Brain microvascular endothelial cell (primary cell): ENCODE results near the gene SHISA9.

ENCODE experiments used
- DNase-seq: peaks from one replicate; pipeline ENCODE4 v3.0.0-alpha.2; 2020
- H3K27ac ChIP-seq: fragments of 250-450 bp; sonication (Bioruptor Pico); 2 replicates; pipeline ENCODE4 v1.5.1; 2020; ENCODE audit warnings: mild to moderate bottlenecking, moderate library complexity
- H3K27me3 ChIP-seq: fragments of 250-450 bp; sonication (Bioruptor Pico); replicated peaks from 2 replicates; pipeline ENCODE4 v1.5.1; 2020; ENCODE audit warnings: mild to moderate bottlenecking
- H3K36me3 ChIP-seq: fragments of 250-450 bp; sonication (Bioruptor Pico); replicated peaks from 2 replicates; pipeline ENCODE4 v1.5.1; 2020; ENCODE audit warnings: mild to moderate bottlenecking
- H3K4me3 ChIP-seq: 2 replicates; pipeline ENCODE4 v1.5.1; 2011; ENCODE audit warnings: low read depth, mild to moderate bottlenecking, control low read depth, low read length, moderate library complexity
- CTCF ChIP-seq: IDR thresholded peaks from 2 replicates; pipeline ENCODE4 v1.5.1; 2011; ENCODE audit warnings: low read depth, mild to moderate bottlenecking, moderate library complexity, low read length, control low read depth, inconsistent platforms; ENCODE audit errors: missing control alignments
- in situ Hi-C: cut with HindIII; loops from 2 replicates; pipeline ENCODE4 v1.10.0; 2017; ENCODE audit warnings: low sequenced_read_pairs, low pct_ligation_motif_present

The SHISA9 gene

GRCh38 chr16:13052431-13052830 is 151.0 kb downstream of the SHISA9 start:
- TF ChIP-seq CTCF, result no peak
- H3K27me3 ChIP-seq, result no peaks in the 10 kb centered on the region
- H3K36me3 ChIP-seq, result no peaks in the 10 kb centered on the region
- in situ Hi-C loops, result no loop called here
- no peak overlapping the region for H3K4me3 ChIP-seq
- DNase-seq, result no peak
- no peak overlapping the region for H3K27ac ChIP-seq

DNA sequence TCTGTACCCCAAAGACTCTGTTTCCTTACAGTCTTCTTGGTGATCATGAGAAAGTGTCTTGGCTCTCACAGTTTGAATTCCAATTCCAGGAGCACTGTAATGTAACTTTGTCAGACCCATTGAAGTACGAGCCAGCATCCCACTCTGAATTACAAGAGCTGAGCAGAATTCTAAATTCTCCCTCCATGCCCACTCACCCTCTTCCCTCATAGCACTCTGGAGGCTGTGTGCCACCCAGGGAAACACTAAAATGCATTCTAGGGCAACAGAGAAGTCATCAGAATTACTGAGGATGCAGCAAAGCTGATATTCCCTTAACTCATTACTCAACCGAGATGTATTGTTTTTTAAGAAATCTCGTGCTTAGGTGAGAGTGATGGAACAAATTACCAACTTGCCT is 154.1 kb downstream of the SHISA9 start:
- Histone ChIP-seq H3K36me3 (no peaks in the 10 kb centered on the region), H3K27me3 (no peaks in the 10 kb centered on the region), H3K4me3 (no peak overlapping the region), H3K27ac (no peak overlapping the region)
- in situ Hi-C loops, result no loop called here
- no peak for TF ChIP-seq CTCF
- no peak for DNase-seq

- Histone ChIP-seq H3K36me3 (no peaks in the 10 kb centered on the region), H3K4me3 (no peak overlapping the region)
- in situ Hi-C loops, result no loop called here
Measured at GRCh38 chr16:13056607-13057006, 155.2 kb downstream of the SHISA9 start.

GRCh38 chr16:13060932-13061331 is 159.5 kb downstream of the SHISA9 start:
- in situ Hi-C loops, result no loop called here
- DNase-seq, result no peak
- no peaks in the 10 kb centered on the region for H3K27me3 ChIP-seq
- H3K36me3 ChIP-seq, result no peaks in the 10 kb centered on the region
- H3K4me3 ChIP-seq, result no peak overlapping the region
- TF ChIP-seq CTCF, result no peak
- no peak overlapping the region for H3K27ac ChIP-seq

More at GRCh38 chr16:13056607-13057006, 155.2 kb downstream of the SHISA9 start:
- no peaks in the 10 kb centered on the region for H3K27me3 ChIP-seq
- DNase-seq, result no peak
- no peak for TF ChIP-seq CTCF
- H3K27ac ChIP-seq, result no peak overlapping the region

GRCh38 chr16:13061691-13062090 is 160.3 kb downstream of the SHISA9 start:
- Histone ChIP-seq H3K27me3 (no peaks in the 10 kb centered on the region), H3K4me3 (no peak overlapping the region), H3K27ac (no peak overlapping the region), H3K36me3 (no peaks in the 10 kb centered on the region)
- DNase-seq, result no peak
- TF ChIP-seq CTCF, result no peak
- in situ Hi-C loops, result no loop called here

DNA sequence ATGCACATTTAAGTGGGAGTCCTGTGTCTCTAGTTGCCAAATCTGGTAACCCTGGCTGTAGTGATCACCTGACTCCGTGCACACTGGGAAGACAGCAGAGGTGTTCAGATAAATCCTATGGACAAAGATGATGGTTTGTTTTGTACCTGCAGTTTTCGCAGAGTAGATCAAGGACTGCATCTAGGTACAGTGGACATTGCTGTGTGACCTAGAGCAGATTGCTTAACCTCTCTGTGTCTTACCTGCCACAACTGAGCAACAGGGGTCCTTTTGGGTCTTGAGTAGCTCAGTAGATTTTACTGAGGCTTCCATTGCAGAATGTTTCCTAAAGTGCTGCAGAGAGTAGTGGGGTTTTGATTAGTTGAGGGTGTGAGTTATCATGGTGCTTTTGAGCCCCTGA is 160.8 kb downstream of the SHISA9 start:
- no peaks in the 10 kb centered on the region for H3K27me3 ChIP-seq
- H3K4me3 ChIP-seq, result no peak overlapping the region
- no peak for DNase-seq
- in situ Hi-C loops, result no loop called here
- no peak for TF ChIP-seq CTCF
- H3K27ac ChIP-seq, result no peak overlapping the region
- no peaks in the 10 kb centered on the region for H3K36me3 ChIP-seq
